ENCODE results near the gene ATP2B1.

DNA sequence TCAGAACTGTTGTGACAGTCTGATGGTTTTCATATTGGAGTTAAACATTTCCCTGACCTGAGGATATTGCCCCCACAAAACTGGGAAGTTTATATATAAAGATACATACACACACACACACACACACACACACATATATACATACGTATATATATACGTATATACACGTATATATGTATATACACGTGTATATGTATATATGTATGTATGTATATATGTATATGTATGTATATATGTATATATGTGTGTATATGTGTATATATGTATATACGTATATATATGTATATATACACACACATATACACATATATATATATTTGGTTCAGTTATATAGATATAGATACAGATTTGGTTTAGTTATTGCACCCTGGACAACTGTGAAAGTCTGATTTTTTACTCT, 65.7 kb downstream of the ATP2B1 start:
- TF ChIP-seq, protein P1, sequence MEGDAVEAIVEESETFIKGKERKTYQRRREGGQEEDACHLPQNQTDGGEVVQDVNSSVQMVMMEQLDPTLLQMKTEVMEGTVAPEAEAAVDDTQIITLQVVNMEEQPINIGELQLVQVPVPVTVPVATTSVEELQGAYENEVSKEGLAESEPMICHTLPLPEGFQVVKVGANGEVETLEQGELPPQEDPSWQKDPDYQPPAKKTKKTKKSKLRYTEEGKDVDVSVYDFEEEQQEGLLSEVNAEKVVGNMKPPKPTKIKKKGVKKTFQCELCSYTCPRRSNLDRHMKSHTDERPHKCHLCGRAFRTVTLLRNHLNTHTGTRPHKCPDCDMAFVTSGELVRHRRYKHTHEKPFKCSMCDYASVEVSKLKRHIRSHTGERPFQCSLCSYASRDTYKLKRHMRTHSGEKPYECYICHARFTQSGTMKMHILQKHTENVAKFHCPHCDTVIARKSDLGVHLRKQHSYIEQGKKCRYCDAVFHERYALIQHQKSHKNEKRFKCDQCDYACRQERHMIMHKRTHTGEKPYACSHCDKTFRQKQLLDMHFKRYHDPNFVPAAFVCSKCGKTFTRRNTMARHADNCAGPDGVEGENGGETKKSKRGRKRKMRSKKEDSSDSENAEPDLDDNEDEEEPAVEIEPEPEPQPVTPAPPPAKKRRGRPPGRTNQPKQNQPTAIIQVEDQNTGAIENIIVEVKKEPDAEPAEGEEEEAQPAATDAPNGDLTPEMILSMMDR (IDR thresholded peaks at IDR 0.05), result no peak
- no peak for TF ChIP-seq POLR2A (IDR thresholded peaks at IDR 0.05)
